ENCODE data around the gene MAPT. TPM values are rescaled to one million over a fixed set of nuclear protein-coding genes. Genes with fewer than 3 reads are reported as not detected.
A peak's percentile ranks its signal among the peaks of the same experiment; 100 is the strongest.

The MAPT gene
- total and polyA plus RNA-seq, 9 donors, result 3.8 to 8.8 (median 5.8) TPM

GRCh38 chr17:46071796-46072195, 177.4 kb downstream of the MAPT start:
- Histone ChIP-seq H3K4me3 (ENCODE audit: low read length) (no peak overlapping the region), H3K27me3 (ENCODE audit: control insufficient read depth, insufficient read depth, low read length) (no peaks in the 10 kb centered on the region), H3K36me3 (ENCODE audit: control insufficient read depth, insufficient read depth, low read length) (peaks cover 9% of the 10 kb centered on the region), H3K4me1 (ENCODE audit: control insufficient read depth, insufficient read depth, low read length) (peaks cover 2% of the 10 kb centered on the region), H3K27ac (ENCODE audit: low read length) (no peak overlapping the region), H3K9me3 (replicated peaks; ENCODE audit: control insufficient read depth, low read depth, low read length) (no peaks in the 10 kb centered on the region)
- no peak for DNase-seq
- WGBS (ENCODE audit: insufficient coverage), result no CpG with 5 or more reads among the region's 5 CpGs

DNA sequence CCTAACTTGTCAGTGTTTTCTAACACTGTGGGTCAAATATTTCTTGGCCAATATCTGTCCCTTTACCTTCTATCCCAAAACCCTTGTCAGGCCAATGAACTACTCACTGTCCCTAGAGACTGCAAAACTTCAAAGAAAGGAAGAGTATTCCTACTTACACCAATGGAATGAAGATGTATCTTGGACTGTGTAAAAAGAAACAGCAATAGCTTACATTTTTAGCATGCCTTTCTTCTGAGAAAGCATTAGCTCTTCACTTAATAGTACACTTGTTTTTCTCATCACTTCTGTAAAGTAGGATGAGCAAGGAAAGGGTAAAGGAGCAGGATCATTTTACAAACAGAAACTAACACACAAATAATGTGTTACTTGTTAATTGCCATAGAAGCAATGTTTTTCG, 178.6 kb downstream of the MAPT start:
- Histone ChIP-seq H3K27me3 (ENCODE audit: control insufficient read depth, insufficient read depth, low read length) (no peaks in the 10 kb centered on the region), H3K4me1 (ENCODE audit: control insufficient read depth, insufficient read depth, low read length) (peaks cover 2% of the 10 kb centered on the region), H3K36me3 (ENCODE audit: control insufficient read depth, insufficient read depth, low read length) (peaks cover 6% of the 10 kb centered on the region), H3K4me3 (ENCODE audit: low read length) (no peak overlapping the region), H3K27ac (ENCODE audit: low read length) (no peak overlapping the region), H3K9me3 (replicated peaks; ENCODE audit: control insufficient read depth, low read depth, low read length) (no peaks in the 10 kb centered on the region)
- WGBS (ENCODE audit: insufficient coverage), result no CpG with 5 or more reads among the region's 1 CpG
- DNase-seq, result peak; percentile 54

GRCh38 chr17:46074540-46074939, 180.2 kb downstream of the MAPT start:
- no peak for DNase-seq
- WGBS (ENCODE audit: insufficient coverage), result no CpG with 5 or more reads among the region's 1 CpG
- no peaks in the 10 kb centered on the region for H3K27me3 ChIP-seq (ENCODE audit: control insufficient read depth, insufficient read depth, low read length)
- H3K4me3 ChIP-seq (ENCODE audit: low read length), result no peak overlapping the region
- peaks cover 4% of the 10 kb centered on the region for H3K36me3 ChIP-seq (ENCODE audit: control insufficient read depth, insufficient read depth, low read length)
- H3K27ac ChIP-seq (ENCODE audit: low read length), result no peak overlapping the region
- no peaks in the 10 kb centered on the region for H3K9me3 ChIP-seq (replicated peaks; ENCODE audit: control insufficient read depth, low read depth, low read length)
- H3K4me1 ChIP-seq (ENCODE audit: control insufficient read depth, insufficient read depth, low read length), result peaks cover 3% of the 10 kb centered on the region

Other genes with a start within 250 kb of the MAPT start
- gene CRHR1, start 110.2 kb upstream of the MAPT start, total RNA-seq, result 0.09 TPM
- gene CRHR1, start 110.2 kb upstream of the MAPT start, polyA plus RNA-seq (ENCODE audit: insufficient read depth in 1 of 8, insufficient read length in 8 of 8, low replicate concordance in 1 of 8), result under 1 TPM in 3 of 8 donors, not detected in 5; 0.29 to 0.98 (median 0.75) TPM
- gene SPPL2C, start 49.7 kb upstream of the MAPT start, total RNA-seq, result not detected
- not detected for gene SPPL2C, start 49.7 kb upstream of the MAPT start, polyA plus RNA-seq (ENCODE audit: insufficient read depth in 1 of 8, insufficient read length in 8 of 8, low replicate concordance in 1 of 8)
- gene STH, start 104.7 kb downstream of the MAPT start, total RNA-seq, result not detected
- gene STH, start 104.7 kb downstream of the MAPT start, polyA plus RNA-seq (ENCODE audit: insufficient read depth in 1 of 8, insufficient read length in 8 of 8, low replicate concordance in 1 of 8), result not detected

Measured in muscle of leg (tissue), 11 donors.